Left lung (tissue), 10 donors: ENCODE measurements around the gene NEGR1. TPM values are rescaled to one million over a fixed set of nuclear protein-coding genes. Genes with fewer than 3 reads are reported as not detected.

Source experiments
- ATAC-seq: fragments of 200-7000 bp; cut with Tn5 transposase; one replicate; pipeline ENCODE4 v1.9.1; 2020; ENCODE audit warnings: moderate library complexity
- DNase-seq, 4 donors: peaks; one replicate each; pipeline ENCODE4 v3.0.0-alpha.2; 2013 to 2020
- H3K27ac ChIP-seq, 2 donors: fragments of 200-600 bp; sonication (generic) in 1 of 2; one replicate each; pipeline versions ENCODE4 v1.5.0 to v1.8.0; 2020 to 2021
- H3K27me3 ChIP-seq, 2 donors: fragments of 200-600 bp; sonication (generic) in 1 of 2; one replicate each; pipeline versions ENCODE4 v1.5.0 to v1.8.0; 2020 to 2021
- H3K36me3 ChIP-seq, 2 donors: fragments of 200-600 bp; sonication (generic) in 1 of 2; one replicate each; pipeline versions ENCODE4 v1.5.0 to v1.8.0; 2020 to 2021
- H3K4me1 ChIP-seq, 2 donors: fragments of 200-600 bp; one replicate each; pipeline ENCODE4 v1.8.0; 2021
- H3K4me3 ChIP-seq, 2 donors: fragments of 200-600 bp; sonication (generic) in 1 of 2; one replicate each; pipeline versions ENCODE4 v1.5.0 to v1.8.0; 2020 to 2021; ENCODE audit warnings: mild to moderate bottlenecking in 1 of 2
- H3K9me3 ChIP-seq, 2 donors: fragments of 200-600 bp; sonication (generic) in 1 of 2; one replicate each; pipeline versions ENCODE4 v1.5.0 to v1.8.0; 2020 to 2021
- intact Hi-C, 2 donors: fragments of 100-400 bp; cut with DNase I; formaldehyde crosslinking; loops; one replicate each; pipeline versions ENCODE4 v1.11.2 to v1.14.2; 2022
- polyA plus RNA-seq, 6 donors: library from polyadenylated mRNA; unstranded; fragments of 120-200 nt; gene quantifications; one replicate each; pipeline ENCODE4 v1.2.1, GENCODE V29; 2013; ENCODE audit not compliant: insufficient read length in 6 of 6
- total RNA-seq, 2 donors: library from RNA; stranded (reverse); fragmentation: NEBNext Ultra II Directional; extraction: Animal tissue kit (Norgen Biotek cat#: 25700); gene quantifications; one replicate each; pipeline ENCODE4 v1.2.1, GENCODE V29; 2021
- TF ChIP-seq, protein P1 (sequence below), 2 donors: fragments of 200-600 bp; sonication (generic) in 1 of 2; IDR thresholded peaks; one replicate each; pipeline versions ENCODE4 v1.5.0 to v1.8.0; 2021; ENCODE audit warnings: antibody characterized with exemption in 2 of 2
- donor health status: DM: no; HTN: yes; CAD: no.
- donor health status: DM: no; HTN: no; CAD: no.

The NEGR1 gene
- total and polyA plus RNA-seq, 8 donors, result 2.4 to 5.7 (median 3.5) TPM

DNA sequence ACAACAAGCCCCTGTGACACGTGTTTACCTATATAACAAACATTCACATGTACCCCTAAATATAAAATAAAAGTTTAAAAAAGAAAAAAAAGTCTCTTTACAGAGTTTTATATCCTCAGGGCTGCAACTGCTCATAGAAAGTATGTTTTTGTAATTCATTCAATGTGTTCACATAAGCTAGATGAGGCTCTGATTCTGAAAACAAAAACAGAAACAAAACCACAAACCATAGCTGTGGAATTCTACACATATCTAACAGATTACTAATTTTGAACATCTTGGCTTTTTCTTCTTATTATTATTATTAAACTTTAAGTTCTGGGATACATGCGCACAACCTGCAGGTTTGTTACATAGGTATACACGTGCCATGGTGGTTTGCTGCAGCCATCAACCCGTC, 621.9 kb downstream of the NEGR1 start:
- TF ChIP-seq, protein P1, sequence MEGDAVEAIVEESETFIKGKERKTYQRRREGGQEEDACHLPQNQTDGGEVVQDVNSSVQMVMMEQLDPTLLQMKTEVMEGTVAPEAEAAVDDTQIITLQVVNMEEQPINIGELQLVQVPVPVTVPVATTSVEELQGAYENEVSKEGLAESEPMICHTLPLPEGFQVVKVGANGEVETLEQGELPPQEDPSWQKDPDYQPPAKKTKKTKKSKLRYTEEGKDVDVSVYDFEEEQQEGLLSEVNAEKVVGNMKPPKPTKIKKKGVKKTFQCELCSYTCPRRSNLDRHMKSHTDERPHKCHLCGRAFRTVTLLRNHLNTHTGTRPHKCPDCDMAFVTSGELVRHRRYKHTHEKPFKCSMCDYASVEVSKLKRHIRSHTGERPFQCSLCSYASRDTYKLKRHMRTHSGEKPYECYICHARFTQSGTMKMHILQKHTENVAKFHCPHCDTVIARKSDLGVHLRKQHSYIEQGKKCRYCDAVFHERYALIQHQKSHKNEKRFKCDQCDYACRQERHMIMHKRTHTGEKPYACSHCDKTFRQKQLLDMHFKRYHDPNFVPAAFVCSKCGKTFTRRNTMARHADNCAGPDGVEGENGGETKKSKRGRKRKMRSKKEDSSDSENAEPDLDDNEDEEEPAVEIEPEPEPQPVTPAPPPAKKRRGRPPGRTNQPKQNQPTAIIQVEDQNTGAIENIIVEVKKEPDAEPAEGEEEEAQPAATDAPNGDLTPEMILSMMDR (IDR thresholded peaks at IDR 0.05), result no peak
- ATAC-seq, result no peak
- Histone ChIP-seq H3K27me3 (no peaks in the 10 kb centered on the region), H3K36me3 (no peaks in the 10 kb centered on the region), H3K9me3 (no peaks in the 10 kb centered on the region), H3K4me3 (no peak overlapping the region), H3K27ac (no peak overlapping the region), H3K4me1 (no peaks in the 10 kb centered on the region)
- DNase-seq, result no peak
- intact Hi-C loops, result no loop called here

DNA sequence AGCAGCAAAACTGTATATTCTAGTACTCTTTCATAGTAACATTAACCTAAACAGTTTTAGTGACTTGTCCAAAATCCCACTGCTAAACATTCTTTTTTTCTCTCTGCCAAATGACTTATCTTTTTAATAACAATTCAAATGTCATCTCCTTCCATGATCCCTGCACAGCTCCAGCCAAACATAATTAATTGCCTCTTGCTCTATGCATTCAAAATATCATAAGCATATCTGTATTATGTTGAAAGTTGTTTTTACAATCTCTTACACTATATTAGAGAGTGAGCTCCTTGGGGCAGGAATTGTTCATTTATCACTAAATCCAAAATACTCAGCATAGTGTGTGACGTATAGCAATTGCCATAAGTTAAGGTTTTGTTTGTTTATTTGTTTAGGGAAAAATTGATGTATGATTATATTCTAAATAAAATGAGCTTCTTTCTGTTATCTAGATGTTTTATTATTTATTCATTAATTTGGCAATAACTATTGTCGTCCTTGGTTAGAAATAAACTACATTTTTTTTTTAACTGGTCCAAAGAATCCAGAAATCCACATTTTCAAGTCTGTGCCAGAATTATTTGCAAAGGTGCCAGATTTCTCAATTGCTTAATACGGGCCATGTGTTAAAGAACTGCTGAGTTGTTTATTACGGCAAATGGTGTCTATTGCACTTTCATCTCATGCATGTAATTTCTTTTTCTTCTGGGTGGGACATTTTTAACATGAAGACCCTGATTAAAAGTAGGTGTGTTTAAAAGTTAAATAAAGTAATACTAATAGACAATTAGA, 624.3 kb downstream of the NEGR1 start:
- H3K27me3 ChIP-seq, result no peaks in the 10 kb centered on the region
- no peak for ATAC-seq
- H3K4me3 ChIP-seq, result no peak overlapping the region
- no peaks in the 10 kb centered on the region for H3K4me1 ChIP-seq
- intact Hi-C loops, result no loop called here
- peak in 2 of 4 donors; percentile 47 to 51 for DNase-seq
- TF ChIP-seq, protein P1 (IDR thresholded peaks at IDR 0.05), result no peak
- no peak overlapping the region for H3K27ac ChIP-seq
- H3K36me3 ChIP-seq, result no peaks in the 10 kb centered on the region
- H3K9me3 ChIP-seq, result no peaks in the 10 kb centered on the region

DNA sequence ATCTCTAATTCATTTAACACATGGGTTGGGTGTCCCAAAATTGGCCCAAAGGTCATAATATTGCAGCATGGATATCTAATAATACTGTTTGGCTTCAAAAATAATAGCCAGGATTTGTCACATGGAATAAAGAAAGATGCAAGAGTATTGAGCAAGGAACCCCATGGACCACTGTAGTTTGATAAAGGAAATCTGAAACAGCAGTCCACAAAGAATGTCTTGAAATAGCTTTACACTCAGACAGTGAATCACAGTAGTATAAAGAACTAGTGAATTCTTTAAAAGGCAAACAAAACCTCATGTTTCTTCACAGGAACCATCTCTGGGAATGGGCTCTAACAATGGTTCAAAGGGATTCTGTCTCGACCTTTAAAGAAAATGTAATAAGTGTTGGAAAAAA, 625.4 kb downstream of the NEGR1 start:
- Histone ChIP-seq H3K36me3 (no peaks in the 10 kb centered on the region), H3K9me3 (no peaks in the 10 kb centered on the region), H3K4me1 (no peaks in the 10 kb centered on the region), H3K27me3 (no peaks in the 10 kb centered on the region), H3K4me3 (no peak overlapping the region), H3K27ac (no peak overlapping the region)
- ATAC-seq, result no peak
- TF ChIP-seq, protein P1 (IDR thresholded peaks at IDR 0.05), result no peak
- no peak for DNase-seq
- intact Hi-C loops, result no loop called here

DNA sequence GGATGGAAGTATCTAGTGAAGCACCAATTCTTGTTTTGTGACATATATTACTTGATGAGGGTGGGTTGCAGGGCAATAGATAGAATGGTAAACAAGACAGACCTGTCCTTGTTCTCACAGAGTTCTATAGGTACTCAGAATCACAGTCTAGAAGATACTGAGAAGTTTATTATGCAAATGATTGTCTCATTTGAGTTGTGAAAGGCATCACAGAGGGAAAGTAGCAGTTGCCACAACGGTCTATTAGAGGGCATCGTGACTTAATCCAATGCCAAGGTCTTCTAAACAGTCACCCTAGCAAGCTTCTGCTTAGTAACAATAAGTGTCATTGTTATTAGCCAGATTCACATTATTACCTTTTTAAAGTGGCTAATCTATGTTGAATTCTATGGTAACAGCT, 626.7 kb downstream of the NEGR1 start:
- Histone ChIP-seq H3K9me3 (no peaks in the 10 kb centered on the region), H3K4me1 (no peaks in the 10 kb centered on the region), H3K27me3 (no peaks in the 10 kb centered on the region), H3K36me3 (no peaks in the 10 kb centered on the region), H3K27ac (no peak overlapping the region), H3K4me3 (no peak overlapping the region)
- DNase-seq (no peak), ATAC-seq (no peak)
- TF ChIP-seq, protein P1 (IDR thresholded peaks at IDR 0.05), result no peak
- intact Hi-C loops, result no loop called here

DNA sequence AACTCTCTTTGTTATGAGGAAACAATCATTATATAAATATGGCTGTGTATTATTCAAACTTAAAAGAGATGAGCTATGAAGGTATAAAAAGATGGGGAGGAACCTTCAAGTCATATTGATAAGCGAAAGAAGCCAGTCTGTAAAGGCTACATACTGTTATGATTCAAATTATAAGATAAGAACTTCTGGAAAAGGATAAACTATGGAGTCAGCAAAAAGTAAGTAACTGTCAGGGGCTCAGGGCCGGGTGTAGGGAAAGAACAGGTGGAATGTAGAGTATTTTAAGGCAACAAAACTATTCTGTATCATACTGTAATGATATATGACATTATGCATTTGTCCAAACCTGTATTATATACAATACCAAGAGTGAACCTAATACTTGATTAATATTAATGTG, 628.4 kb downstream of the NEGR1 start:
- TF ChIP-seq, protein P1 (IDR thresholded peaks at IDR 0.05), result no peak
- no peak overlapping the region for H3K4me3 ChIP-seq
- ATAC-seq, result no peak
- no peaks in the 10 kb centered on the region for H3K4me1 ChIP-seq
- DNase-seq, result no peak
- no peaks in the 10 kb centered on the region for H3K36me3 ChIP-seq
- no peaks in the 10 kb centered on the region for H3K9me3 ChIP-seq
- no peak overlapping the region for H3K27ac ChIP-seq
- H3K27me3 ChIP-seq, result no peaks in the 10 kb centered on the region
- intact Hi-C loops, result no loop called here
